AG09309 (cell line): Measurements from ENCODE around the gene NDUFS6.

Experiments used
- DNase-seq: peaks from one replicate; pipeline ENCODE4 v3.0.0-alpha.2; 2010; ENCODE audit warnings: low read depth
- H3K4me3 ChIP-seq: 2 replicates; pipeline ENCODE4 v1.5.1; 2011; ENCODE audit warnings: mild to moderate bottlenecking, low read depth, low read length, moderate library complexity; ENCODE audit not compliant: control insufficient read depth
- TF ChIP-seq, protein P1 (sequence below): IDR thresholded peaks from 2 replicates; pipeline ENCODE4 v1.5.1; 2011; ENCODE audit warnings: mild to moderate bottlenecking, low read depth, low read length, inconsistent platforms; ENCODE audit not compliant: insufficient read depth, control insufficient read depth; ENCODE audit errors: missing control alignments

Gene NDUFS6

DNA sequence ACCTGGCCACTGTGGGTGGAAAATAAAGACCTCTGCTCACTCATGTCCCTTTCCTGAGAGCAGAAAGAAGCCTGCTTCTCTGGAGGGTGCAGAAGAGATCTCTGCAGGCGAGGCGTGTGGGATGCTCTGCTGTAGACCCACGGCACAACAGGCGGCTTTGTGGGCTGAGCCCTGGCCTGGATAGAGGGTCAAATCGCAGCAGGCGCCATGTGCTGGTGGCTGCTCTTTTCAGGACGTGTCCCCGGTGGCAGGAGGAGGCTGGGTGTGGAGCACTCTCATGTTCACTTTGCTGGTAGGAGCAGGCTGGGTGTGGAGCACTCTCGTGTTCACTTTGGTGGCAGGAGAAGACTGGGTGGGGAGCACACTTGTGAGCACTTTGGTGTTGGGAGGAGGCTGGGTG, 46.4 kb downstream of the NDUFS6 start:
- TF ChIP-seq, protein P1, sequence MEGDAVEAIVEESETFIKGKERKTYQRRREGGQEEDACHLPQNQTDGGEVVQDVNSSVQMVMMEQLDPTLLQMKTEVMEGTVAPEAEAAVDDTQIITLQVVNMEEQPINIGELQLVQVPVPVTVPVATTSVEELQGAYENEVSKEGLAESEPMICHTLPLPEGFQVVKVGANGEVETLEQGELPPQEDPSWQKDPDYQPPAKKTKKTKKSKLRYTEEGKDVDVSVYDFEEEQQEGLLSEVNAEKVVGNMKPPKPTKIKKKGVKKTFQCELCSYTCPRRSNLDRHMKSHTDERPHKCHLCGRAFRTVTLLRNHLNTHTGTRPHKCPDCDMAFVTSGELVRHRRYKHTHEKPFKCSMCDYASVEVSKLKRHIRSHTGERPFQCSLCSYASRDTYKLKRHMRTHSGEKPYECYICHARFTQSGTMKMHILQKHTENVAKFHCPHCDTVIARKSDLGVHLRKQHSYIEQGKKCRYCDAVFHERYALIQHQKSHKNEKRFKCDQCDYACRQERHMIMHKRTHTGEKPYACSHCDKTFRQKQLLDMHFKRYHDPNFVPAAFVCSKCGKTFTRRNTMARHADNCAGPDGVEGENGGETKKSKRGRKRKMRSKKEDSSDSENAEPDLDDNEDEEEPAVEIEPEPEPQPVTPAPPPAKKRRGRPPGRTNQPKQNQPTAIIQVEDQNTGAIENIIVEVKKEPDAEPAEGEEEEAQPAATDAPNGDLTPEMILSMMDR, result no peak
- no peak for DNase-seq
- H3K4me3 ChIP-seq, result no peak overlapping the region

DNA sequence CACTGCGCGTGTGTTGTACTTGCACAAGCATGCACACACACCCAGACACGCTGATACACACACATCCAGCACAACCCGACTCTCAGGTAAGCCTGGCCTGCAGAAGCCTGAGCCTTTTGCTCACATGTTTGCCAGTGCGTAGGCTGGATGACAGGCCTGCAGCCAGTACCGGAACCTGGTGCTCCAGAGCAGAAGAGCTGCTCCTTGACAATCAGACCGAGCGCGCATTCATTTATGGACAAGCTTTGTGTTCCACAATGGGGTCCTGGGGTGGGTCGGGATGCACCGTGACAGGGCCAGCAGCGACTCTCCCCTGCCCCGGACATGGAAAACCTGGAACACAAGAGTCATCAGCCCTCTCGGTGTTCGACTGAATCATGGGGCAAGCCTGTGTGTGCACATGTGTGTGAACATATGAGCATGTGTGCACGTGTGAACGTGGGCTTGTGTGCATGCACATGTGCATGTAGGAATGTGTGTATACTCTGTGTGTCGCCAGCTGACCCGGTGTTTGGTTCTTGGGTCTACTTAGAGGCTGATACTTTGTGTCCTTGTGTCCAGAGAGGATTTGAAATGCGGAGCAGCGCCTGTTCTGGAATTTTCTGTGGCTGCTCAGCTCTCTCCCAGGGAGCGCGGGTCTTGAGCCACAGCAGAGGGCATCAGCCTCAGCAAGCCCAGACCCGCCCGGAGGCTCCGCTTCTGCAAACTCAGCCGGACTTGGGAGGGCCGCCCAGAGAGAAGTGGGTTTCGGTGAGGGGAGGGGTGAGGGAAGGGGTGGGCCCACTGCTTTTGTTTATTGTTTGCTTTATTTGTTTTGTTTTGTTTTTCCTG, 49.3 kb downstream of the NDUFS6 start:
- TF ChIP-seq, protein P1, result no peak
- DNase-seq, result no peak
- H3K4me3 ChIP-seq, result no peak overlapping the region

DNA sequence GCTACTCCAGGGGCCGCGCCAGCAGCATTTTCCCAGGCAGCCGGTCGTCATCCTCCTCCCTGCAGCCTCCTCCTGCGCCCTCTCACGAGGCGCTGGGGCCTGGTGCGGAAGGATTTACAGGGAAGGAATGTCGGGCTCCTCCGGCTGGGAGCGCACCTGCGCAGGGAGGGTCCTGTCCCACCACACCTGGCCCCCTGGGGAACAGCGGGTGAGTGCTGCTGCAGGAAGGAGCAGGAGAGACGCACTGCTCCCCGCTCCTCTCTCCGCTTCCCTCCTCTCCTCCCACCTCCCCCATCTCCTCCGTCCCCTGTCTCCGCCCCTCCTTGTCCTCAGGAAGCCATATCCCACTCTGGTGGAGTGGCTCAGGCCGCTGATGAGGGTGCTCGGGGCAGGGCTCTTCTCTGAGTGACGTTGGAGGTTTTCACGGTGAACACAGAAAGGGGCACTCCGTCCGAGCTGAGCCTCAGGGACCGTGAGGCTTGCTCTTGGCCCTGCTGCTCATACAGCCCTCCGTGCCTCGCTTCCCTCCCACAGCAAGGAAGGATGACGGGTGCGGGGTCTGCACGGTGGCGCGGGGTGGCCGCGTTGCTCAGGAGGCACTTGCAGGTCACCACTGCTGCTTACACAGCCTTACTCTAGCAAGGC, 50.2 kb downstream of the NDUFS6 start:
- H3K4me3 ChIP-seq, result no peak overlapping the region
- TF ChIP-seq, protein P1, result no peak
- DNase-seq, result no peak

DNA sequence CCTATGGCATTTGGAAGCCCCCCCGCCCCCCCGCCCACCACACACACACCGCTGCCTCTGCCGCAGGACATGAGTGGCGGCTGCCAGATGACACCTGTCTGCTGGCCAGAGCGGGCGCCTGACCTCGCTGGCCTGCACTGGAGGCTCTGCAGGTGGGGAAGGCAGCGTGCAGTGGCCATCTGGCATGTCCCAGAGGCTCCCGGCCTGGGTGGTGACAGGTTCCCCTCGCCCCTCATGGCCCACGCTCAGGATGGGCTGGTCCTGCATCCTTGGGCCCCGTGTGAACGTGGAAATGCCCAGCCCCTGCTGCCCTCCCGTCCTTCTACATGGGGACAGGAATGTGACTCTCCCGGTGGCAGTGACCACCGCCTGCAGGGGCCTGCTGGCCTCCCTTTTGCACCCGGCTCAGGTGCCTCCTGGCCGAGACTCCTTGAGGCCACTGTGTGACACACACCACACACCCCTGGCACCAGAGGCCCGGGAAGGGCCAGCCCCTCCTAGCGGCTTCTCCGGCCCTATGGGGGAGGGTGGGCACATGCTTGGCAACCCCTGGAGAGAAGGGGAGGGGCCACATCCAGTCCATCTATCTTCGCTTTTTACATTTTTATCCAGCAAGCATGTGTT, 51.2 kb downstream of the NDUFS6 start:
- TF ChIP-seq, protein P1, result no peak
- no peak overlapping the region for H3K4me3 ChIP-seq
- no peak for DNase-seq

DNA sequence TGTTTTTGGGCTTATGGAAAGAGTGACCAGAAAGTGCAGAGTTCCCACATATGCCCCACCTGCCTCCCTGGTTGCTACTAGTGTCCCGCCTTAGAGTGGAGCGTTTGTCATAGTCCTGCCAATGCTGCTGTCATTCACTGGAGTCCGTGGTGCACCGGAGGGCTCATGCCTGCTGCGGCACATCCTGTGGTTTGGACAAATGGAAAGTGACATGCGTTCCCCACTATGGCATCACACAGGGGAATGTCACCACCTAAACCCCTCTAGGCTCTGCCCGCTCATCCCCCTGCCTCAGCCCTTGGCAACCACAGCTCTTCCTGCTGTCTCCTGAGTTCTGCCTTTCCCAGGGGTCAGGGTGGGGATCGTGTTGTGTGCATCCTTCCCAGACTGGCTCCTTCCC, 52.3 kb downstream of the NDUFS6 start:
- TF ChIP-seq, protein P1, result no peak
- H3K4me3 ChIP-seq, result no peak overlapping the region
- no peak for DNase-seq

DNA sequence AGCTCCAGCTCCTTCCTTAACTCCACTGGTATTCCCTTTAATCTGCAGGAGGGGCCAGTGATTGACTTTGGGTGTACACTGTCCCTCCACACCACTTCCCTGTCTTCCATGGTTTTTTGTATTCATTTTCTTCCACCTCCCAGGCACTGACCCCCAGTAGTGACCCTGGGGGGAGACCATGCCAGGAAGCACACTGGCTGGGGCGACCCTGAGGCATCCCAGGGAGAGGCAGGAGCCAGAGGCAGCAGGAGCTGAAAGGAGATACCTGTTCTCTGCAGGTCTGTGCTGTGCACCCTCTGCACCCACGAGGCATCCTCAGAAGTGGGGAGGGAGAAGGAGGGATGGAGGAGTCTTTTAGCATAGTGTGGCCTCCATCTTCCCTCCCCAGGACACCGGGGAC, 53.9 kb downstream of the NDUFS6 start:
- no peak for DNase-seq
- no peak overlapping the region for H3K4me3 ChIP-seq
- TF ChIP-seq, protein P1, result no peak
